T-helper 9 cell (primary cell): Measurements from ENCODE around the gene SLC38A8.
A peak's percentile ranks its signal among the peaks of the same experiment; 100 is the strongest.

Source experiments
- DNase-seq: peaks from one replicate; pipeline ENCODE4 v3.0.0-alpha.2; 2020

The SLC38A8 gene

GRCh38 chr16:84068041-84068440 lies 25.4 kb upstream of the SLC38A8 start:
- no peak for DNase-seq

- DNase-seq: no peak
Measured at GRCh38 chr16:84067640-84068039, 25.0 kb upstream of the SLC38A8 start.

- DNase-seq: no peak
Measured at GRCh38 chr16:84065536-84066132, 23.0 kb upstream of the SLC38A8 start.

GRCh38 chr16:84063980-84064379 lies 21.4 kb upstream of the SLC38A8 start:
- DNase-seq: no peak

GRCh38 chr16:84062734-84063640 lies 20.4 kb upstream of the SLC38A8 start:
- peak; percentile 60 for DNase-seq

- DNase-seq: no peak
Measured at GRCh38 chr16:84061236-84061819, 18.7 kb upstream of the SLC38A8 start.

- no peak for DNase-seq
Measured at GRCh38 chr16:84059946-84060901, 17.6 kb upstream of the SLC38A8 start.

GRCh38 chr16:84059111-84059510 lies 16.5 kb upstream of the SLC38A8 start:
- DNase-seq: no peak

GRCh38 chr16:84058664-84059063 lies 16.1 kb upstream of the SLC38A8 start:
- DNase-seq: no peak

GRCh38 chr16:84058211-84058610 lies 15.6 kb upstream of the SLC38A8 start:
- DNase-seq: no peak

GRCh38 chr16:84056933-84057332 lies 14.3 kb upstream of the SLC38A8 start:
- no peak for DNase-seq

GRCh38 chr16:84055801-84056634 lies 13.4 kb upstream of the SLC38A8 start:
- DNase-seq: no peak

GRCh38 chr16:84055366-84055765 lies 12.8 kb upstream of the SLC38A8 start:
- no peak for DNase-seq

GRCh38 chr16:84054916-84055315 lies 12.3 kb upstream of the SLC38A8 start:
- DNase-seq: no peak

GRCh38 chr16:84054271-84054670 lies 11.7 kb upstream of the SLC38A8 start:
- no peak for DNase-seq

GRCh38 chr16:84053237-84053636 lies 10.6 kb upstream of the SLC38A8 start:
- DNase-seq: no peak

- DNase-seq: no peak
Measured at GRCh38 chr16:84052071-84052622, 9.6 kb upstream of the SLC38A8 start.

- DNase-seq: no peak
Measured at GRCh38 chr16:84050316-84050715, 7.7 kb upstream of the SLC38A8 start.

- DNase-seq: no peak
Measured at GRCh38 chr16:84049403-84050060, 6.9 kb upstream of the SLC38A8 start.

- DNase-seq: no peak
Measured at GRCh38 chr16:84048871-84049270, 6.3 kb upstream of the SLC38A8 start.

- no peak for DNase-seq
Measured at GRCh38 chr16:84048270-84048669, 5.7 kb upstream of the SLC38A8 start.
